OCI-LY3 (cell line): Measurements from ENCODE around the gene SLX4.

Source experiments
- H2AFZ ChIP-seq: fragments of 200-600, 300-600 bp; shearing (Covaris generic); 2 replicates; pipeline ENCODE4 v1.6.0; 2014; ENCODE audit warnings: antibody characterized with exemption, low read depth, low read length
- H3K27ac ChIP-seq: fragments of 200-600, 300-600 bp; sonication (generic); 2 replicates; pipeline ENCODE4 v1.5.1; 2014; ENCODE audit warnings: mild to moderate bottlenecking, low read length, moderate library complexity, mixed read lengths
- H3K27me3 ChIP-seq: fragments of 200-600, 300-600 bp; sonication (generic); 2 replicates; pipeline ENCODE4 v1.6.1; 2014; ENCODE audit warnings: low read depth, low read length, mixed read lengths
- H3K36me3 ChIP-seq: fragments of 200-600, 300-600 bp; sonication (generic); replicated peaks from 2 replicates; pipeline ENCODE3; 2014; ENCODE audit warnings: low read depth, low read length, mixed read lengths
- H3K4me1 ChIP-seq: fragments of 300-600, 200-600 bp; sonication (generic); 2 replicates; pipeline ENCODE4 v1.6.1; 2014; ENCODE audit warnings: low read length, mixed read lengths
- H3K4me2 ChIP-seq: fragments of 200-600, 300-600 bp; sonication (generic); 2 replicates; pipeline ENCODE4 v1.6.1; 2014; ENCODE audit warnings: low read length, mixed read lengths
- H3K4me3 ChIP-seq: fragments of 300-600, 200-600 bp; sonication (generic); 2 replicates; pipeline ENCODE4 v1.5.1; 2014; ENCODE audit warnings: antibody characterized with exemption, mild to moderate bottlenecking, low read length, moderate library complexity
- H3K79me2 ChIP-seq: fragments of 300-600, 200-600 bp; shearing (Covaris generic); 2 replicates; pipeline ENCODE4 v1.6.1; 2014; ENCODE audit warnings: mild to moderate bottlenecking, low read length, mixed read lengths
- H3K9ac ChIP-seq: fragments of 300-600, 200-600 bp; shearing (Covaris generic); 2 replicates; pipeline ENCODE4 v1.6.0; 2014; ENCODE audit warnings: mild to moderate bottlenecking, low read length, moderate library complexity
- H3K9me3 ChIP-seq: fragments of 200-600, 300-600 bp; shearing (Covaris generic); 2 replicates; pipeline ENCODE4 v1.6.1; 2014; ENCODE audit warnings: low read length, mixed read lengths; ENCODE audit not compliant: insufficient read depth
- H4K20me1 ChIP-seq: fragments of 200-600, 300-600 bp; sonication (generic); 2 replicates; pipeline ENCODE4 v1.6.1; 2016; ENCODE audit warnings: low read length, mixed read lengths; ENCODE audit not compliant: insufficient read depth
- CTCF ChIP-seq: fragments of 200-600, 300-600 bp; sonication (generic); IDR thresholded peaks from 2 replicates; pipeline ENCODE4 v1.5.1; 2014; ENCODE audit warnings: antibody characterized with exemption, low read length, low read depth
- EZH2phosphoT487 ChIP-seq: fragments of 200-600 bp; shearing (Covaris generic); IDR thresholded peaks from 2 replicates; pipeline ENCODE4 v1.6.1; 2018; ENCODE audit warnings: antibody characterized with exemption, mixed run types, low read depth

SLX4 gene

GRCh38 chr16:3548445-3548844 lies 63.0 kb downstream of the SLX4 start:
- Histone ChIP-seq H3K79me2 (no peaks in the 10 kb centered on the region), H3K27me3 (no peaks in the 10 kb centered on the region), H3K27ac (no peak overlapping the region), H3K9me3 (no peaks in the 10 kb centered on the region), H3K36me3 (no peaks in the 10 kb centered on the region), H3K4me1 (no peaks in the 10 kb centered on the region), H4K20me1 (no peaks in the 10 kb centered on the region), H3K9ac (no peak overlapping the region), H3K4me2 (no peak overlapping the region), H3K4me3 (no peak overlapping the region), H2AFZ (no peak overlapping the region)
- TF ChIP-seq CTCF (no peak), EZH2phosphoT487 (no peak)

GRCh38 chr16:3546986-3547682 lies 64.3 kb downstream of the SLX4 start:
- Histone ChIP-seq H3K36me3 (no peaks in the 10 kb centered on the region), H3K4me3 (no peak overlapping the region), H3K4me1 (no peaks in the 10 kb centered on the region), H4K20me1 (no peaks in the 10 kb centered on the region), H3K9ac (no peak overlapping the region), H3K27me3 (no peaks in the 10 kb centered on the region), H3K79me2 (no peaks in the 10 kb centered on the region), H3K4me2 (no peak overlapping the region), H3K27ac (no peak overlapping the region), H2AFZ (no peak overlapping the region), H3K9me3 (no peaks in the 10 kb centered on the region)
- TF ChIP-seq EZH2phosphoT487: no peak
- no peak for TF ChIP-seq CTCF

GRCh38 chr16:3542601-3543373 lies 68.6 kb downstream of the SLX4 start:
- no peak for TF ChIP-seq CTCF
- TF ChIP-seq EZH2phosphoT487: no peak
- Histone ChIP-seq H4K20me1 (no peaks in the 10 kb centered on the region), H3K4me2 (no peak overlapping the region), H2AFZ (no peak overlapping the region), H3K27ac (no peak overlapping the region), H3K36me3 (no peaks in the 10 kb centered on the region), H3K4me3 (no peak overlapping the region), H3K4me1 (no peaks in the 10 kb centered on the region), H3K27me3 (no peaks in the 10 kb centered on the region), H3K9me3 (no peaks in the 10 kb centered on the region), H3K79me2 (no peaks in the 10 kb centered on the region), H3K9ac (no peak overlapping the region)

- TF ChIP-seq EZH2phosphoT487 (no peak), CTCF (no peak)
- no peak overlapping the region for H3K4me2 ChIP-seq
These were observed 69.8 kb downstream of the SLX4 start for GRCh38 chr16:3541527-3542155.

More at GRCh38 chr16:3541527-3542155, 69.8 kb downstream of the SLX4 start:
- H3K4me3 ChIP-seq: no peak overlapping the region
- no peaks in the 10 kb centered on the region for H3K79me2 ChIP-seq
- no peaks in the 10 kb centered on the region for H4K20me1 ChIP-seq
- H2AFZ ChIP-seq: no peak overlapping the region
- no peaks in the 10 kb centered on the region for H3K27me3 ChIP-seq
- peaks cover 3% of the 10 kb centered on the region for H3K36me3 ChIP-seq
- no peak overlapping the region for H3K27ac ChIP-seq
- no peak overlapping the region for H3K9ac ChIP-seq
- H3K9me3 ChIP-seq: no peaks in the 10 kb centered on the region
- no peaks in the 10 kb centered on the region for H3K4me1 ChIP-seq
